ENCODE results near the gene COL11A2. TPM values are rescaled to one million over a fixed set of nuclear protein-coding genes. Genes with fewer than 3 reads are reported as not detected.

The COL11A2 gene
- total and polyA plus RNA-seq, 2 of the 13 experiments (the other 11 are each of a cell fraction or from before 2014, with no cell fraction given), result 0.55 TPM

- peak; percentile 74; the same call in 1 of the 2 replicates for TF ChIP-seq ZKSCAN8 (CRISPR knock-in tag; IDR thresholded peaks at IDR 0.05; ENCODE audit: borderline replicate concordance)
- TF ChIP-seq SMYD3 (CRISPR knock-in tag; IDR thresholded peaks at IDR 0.05), result no peak
- TF ChIP-seq, protein P1, sequence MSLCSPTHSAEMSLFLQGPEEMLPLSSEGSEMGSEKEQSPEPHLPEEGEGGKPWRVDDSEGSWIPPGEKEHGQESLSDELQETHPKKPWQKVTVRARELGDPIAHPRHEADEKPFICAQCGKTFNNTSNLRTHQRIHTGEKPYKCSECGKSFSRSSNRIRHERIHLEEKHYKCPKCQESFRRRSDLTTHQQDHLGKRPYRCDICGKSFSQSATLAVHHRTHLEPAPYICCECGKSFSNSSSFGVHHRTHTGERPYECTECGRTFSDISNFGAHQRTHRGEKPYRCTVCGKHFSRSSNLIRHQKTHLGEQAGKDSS (CRISPR knock-in tag; IDR thresholded peaks at IDR 0.05; ENCODE audit: borderline replicate concordance, low read depth), result no peak; the same call in 1 of the 2 replicates
- TF ChIP-seq NKX3-1 (CRISPR knock-in tag; IDR thresholded peaks at IDR 0.05), result peak; percentile 28; the same call in 1 of the 2 replicates
- peak; percentile 94 for TF ChIP-seq ZNF776 (CRISPR knock-in tag; IDR thresholded peaks at IDR 0.05)
- 0 out of 2 replicates have a peak, but pooled peaks have one; percentile 58 for TF ChIP-seq DR1 (CRISPR knock-in tag; IDR thresholded peaks at IDR 0.05)
- TF ChIP-seq TEAD3 (CRISPR knock-in tag; optimal IDR thresholded peaks at IDR 0.05; ENCODE audit: borderline replicate concordance), result peak; percentile 69
- no peak for TF ChIP-seq FOXO4 (CRISPR knock-in tag; conservative IDR thresholded peaks at IDR 0.05)
- TF ChIP-seq ZNF879 (CRISPR knock-in tag; IDR thresholded peaks at IDR 0.05), result no peak
- TF ChIP-seq SNAPC2 (CRISPR knock-in tag; IDR thresholded peaks at IDR 0.05), result no peak
- no peak for TF ChIP-seq CBX1 (IDR thresholded peaks at IDR 0.05; ENCODE audit: low read depth)
- TF ChIP-seq SCMH1 (CRISPR knock-in tag; IDR thresholded peaks at IDR 0.05; ENCODE audit: borderline replicate concordance), result no peak
- peak; percentile 93 for TF ChIP-seq HDAC1 (CRISPR knock-in tag; IDR thresholded peaks at IDR 0.05)
- TF ChIP-seq HOXA7 (CRISPR knock-in tag; IDR thresholded peaks at IDR 0.05), result peak; percentile 14; the same call in 1 of the 2 replicates
- TF ChIP-seq ZNF251 (CRISPR knock-in tag; IDR thresholded peaks at IDR 0.05), result no peak
- TF ChIP-seq GABPA (IDR thresholded peaks at IDR 0.05; ENCODE audit: low read depth, low read length), result no peak
- TF ChIP-seq GABPA (CRISPR knock-in tag; IDR thresholded peaks at IDR 0.05; ENCODE audit: low read depth), result no peak
- no peak for TF ChIP-seq NBN (conservative IDR thresholded peaks at IDR 0.05)
- no peak for TF ChIP-seq PTBP1 (IDR thresholded peaks at IDR 0.05; ENCODE audit: low read depth, low read length, poor library complexity, severe bottlenecking)
- TF ChIP-seq ZNF12 (CRISPR knock-in tag; IDR thresholded peaks at IDR 0.05), result no peak; the same call in 1 of the 2 replicates
- peak; percentile 68 for TF ChIP-seq ERF (CRISPR knock-in tag; IDR thresholded peaks at IDR 0.05)
- no peak for TF ChIP-seq CC2D1A (CRISPR knock-in tag; IDR thresholded peaks at IDR 0.05)
- TF ChIP-seq CEBPG (CRISPR knock-in tag; IDR thresholded peaks at IDR 0.05), result 0 out of 2 replicates have a peak, but pooled peaks have one; percentile 30
- no peak for TF ChIP-seq ZNF121 (CRISPR knock-in tag; IDR thresholded peaks at IDR 0.05)
- TF ChIP-seq ATF3 (CRISPR knock-in tag; IDR thresholded peaks at IDR 0.05), result peak; percentile 83
- 0 out of 2 replicates have a peak, but pooled peaks have one; percentile 16 for TF ChIP-seq KDM6A (CRISPR knock-in tag; IDR thresholded peaks at IDR 0.05; ENCODE audit: low read depth)
- peak; percentile 84 for TF ChIP-seq ZFY (CRISPR knock-in tag; IDR thresholded peaks at IDR 0.05)
- TF ChIP-seq, protein P2, sequence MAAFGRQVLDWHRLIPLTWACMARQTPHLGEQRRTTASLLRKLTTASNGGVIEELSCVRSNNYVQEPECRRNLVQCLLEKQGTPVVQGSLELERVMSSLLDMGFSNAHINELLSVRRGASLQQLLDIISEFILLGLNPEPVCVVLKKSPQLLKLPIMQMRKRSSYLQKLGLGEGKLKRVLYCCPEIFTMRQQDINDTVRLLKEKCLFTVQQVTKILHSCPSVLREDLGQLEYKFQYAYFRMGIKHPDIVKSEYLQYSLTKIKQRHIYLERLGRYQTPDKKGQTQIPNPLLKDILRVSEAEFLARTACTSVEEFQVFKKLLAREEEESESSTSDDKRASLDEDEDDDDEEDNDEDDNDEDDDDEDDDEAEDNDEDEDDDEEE (CRISPR knock-in tag; IDR thresholded peaks at IDR 0.05), result no peak
- no peak for TF ChIP-seq ZFP36L2 (CRISPR knock-in tag; IDR thresholded peaks at IDR 0.05)
These were observed 16.1 kb upstream of the COL11A2 start, which contains the start of gene RING1 (continued) for GRCh38 chr6:33208091-33208967.
